GM12878 (cell line): Measurements from ENCODE around the gene PEX26. TPM values are rescaled to one million over a fixed set of nuclear protein-coding genes. Genes with fewer than 3 reads are reported as not detected.

ENCODE experiments used
- CBFB ChIP-seq: IDR thresholded peaks from 2 replicates; pipeline ENCODE4 v1.6.1; 2016; ENCODE audit warnings: antibody characterized with exemption, low read depth
- CEBPZ ChIP-seq: fragments of 150-350 bp; IDR thresholded peaks from 2 replicates; pipeline ENCODE4 v1.6.1; 2016; ENCODE audit warnings: low read depth, low read length
- CHD2 ChIP-seq: IDR thresholded peaks from 2 replicates; pipeline ENCODE4 v1.6.1; 2011; ENCODE audit warnings: low read depth, low read length, improper control_type of control experiment, borderline replicate concordance
- CREB1 ChIP-seq: IDR thresholded peaks from 2 replicates; pipeline ENCODE4 v1.6.1; 2012; ENCODE audit warnings: low read depth, mild to moderate bottlenecking, inconsistent platforms
- CUX1 ChIP-seq: IDR thresholded peaks from 2 replicates; pipeline ENCODE4 v1.6.1; 2012; ENCODE audit warnings: improper control_type of control experiment, low read depth, low read length; ENCODE audit not compliant: insufficient replicate concordance
- MYB ChIP-seq: fragments of 150-350 bp; IDR thresholded peaks from 2 replicates; pipeline ENCODE4 v1.6.1; 2014; ENCODE audit warnings: mild to moderate bottlenecking, low read depth, low read length, borderline replicate concordance
- MYC ChIP-seq: IDR thresholded peaks from 2 replicates; pipeline ENCODE4 v1.6.1; 2011; ENCODE audit warnings: mild to moderate bottlenecking, low read length, moderate library complexity, inconsistent platforms; ENCODE audit not compliant: insufficient read depth, insufficient replicate concordance, insufficient read length, severe bottlenecking
- PAX8 ChIP-seq: fragments of 450-650 bp; IDR thresholded peaks from 2 replicates; pipeline ENCODE4 v1.6.1; 2017; ENCODE audit warnings: mild to moderate bottlenecking, moderate library complexity
- RAD21 ChIP-seq: IDR thresholded peaks from 2 replicates; pipeline ENCODE4 v1.6.1; 2011; ENCODE audit warnings: mild to moderate bottlenecking, low read depth, low read length, moderate library complexity; ENCODE audit not compliant: insufficient read depth
- SP1 ChIP-seq: IDR thresholded peaks from one replicate; pipeline ENCODE4 v1.6.1; 2011; ENCODE audit warnings: low read depth, low read length
- TBL1XR1 ChIP-seq: IDR thresholded peaks from 2 replicates; pipeline ENCODE4 v1.6.1; 2012; ENCODE audit warnings: low read depth, low read length, improper control_type of control experiment
- TCF12 ChIP-seq: IDR thresholded peaks from 2 replicates; pipeline ENCODE4 v1.6.1; 2011; ENCODE audit warnings: low read depth, mild to moderate bottlenecking, low read length
- ZBTB33 ChIP-seq: fragments of 450-650 bp; IDR thresholded peaks from 2 replicates; pipeline ENCODE4 v1.6.1; 2017; ENCODE audit warnings: mild to moderate bottlenecking
- ZZZ3 ChIP-seq: IDR thresholded peaks from 2 replicates; pipeline ENCODE4 v1.6.1; 2011; ENCODE audit warnings: low read depth; ENCODE audit not compliant: control insufficient read depth, insufficient read length
- polyA plus RNA-seq, 11 experiments: library from polyadenylated mRNA; depleted of rRNA in 4 of 11; unstranded in 6 of 11; stranded (reverse) in 5 of 11; fragments of >200 nt; fragmentation: Nextera tagmentation in 4 of 11; fragmentation: Illumina TruSeq in 1 of 11; extraction: Ambion mirVana in 4 of 11; extraction: Trizol in 1 of 11; gene quantifications; 1 replicate in 1 of 11; 2 replicates in 10 of 11; pipeline versions ENCODE4 v1.2.1 to v1.2.3, GENCODE V29; 2011 to 2016; ENCODE audit warnings: inconsistent platforms in 2 of 11, missing spikeins in 2 of 11, low read depth in 1 of 11
- total RNA-seq, 4 experiments: library from RNA; depleted of rRNA in 3 of 4; stranded (reverse); fragments of >200 nt in 3 of 4; fragmentation: Illumina TruSeq in 1 of 4; extraction: Trizol in 1 of 4; gene quantifications; 2 replicates each; pipeline versions ENCODE4 v1.2.1 to v1.2.3, GENCODE V29; 2013 to 2021

Gene PEX26
- total and polyA plus RNA-seq, 10 of the 15 experiments (the other 5 are each of a cell fraction or from before 2014, with no cell fraction given): 0.79 to 50.8 (median 22.4) TPM

DNA sequence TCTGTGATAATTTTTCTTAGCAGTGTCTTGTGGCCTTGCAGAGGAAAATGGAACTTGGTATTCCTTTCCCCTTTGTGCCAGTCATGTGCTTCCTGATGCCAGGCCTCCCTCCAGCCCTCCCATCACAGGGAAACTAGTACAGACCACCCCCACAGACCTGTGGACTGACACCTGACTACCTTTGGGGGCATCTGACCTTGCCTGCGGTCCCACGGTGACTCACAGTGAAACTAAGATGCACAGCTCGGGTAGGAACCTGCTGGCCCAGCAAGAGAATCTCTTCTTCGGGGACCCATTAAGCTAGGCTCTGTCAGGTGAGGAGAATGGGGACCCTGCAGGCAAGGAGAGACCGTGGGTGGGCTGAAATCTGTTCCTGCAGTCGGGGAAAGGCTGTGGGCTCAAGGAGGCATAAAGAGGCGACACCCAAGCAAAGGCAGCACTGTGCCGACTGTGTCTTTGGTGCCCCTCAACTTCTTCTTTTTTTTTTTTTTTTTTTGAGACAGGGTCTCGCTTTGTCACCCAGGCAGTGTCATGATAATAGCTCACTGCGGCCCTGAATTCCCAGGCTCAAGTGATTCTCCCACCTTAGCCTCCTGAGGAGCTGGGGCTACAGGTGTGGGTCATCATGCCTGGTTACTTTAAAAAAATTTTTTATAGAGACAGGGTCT lies 20.8 kb upstream of the PEX26 start (continued):
- TF ChIP-seq CUX1 (no peak), ZBTB33 (no peak), MYC (no peak), TBL1XR1 (no peak), CREB1 (0 out of 2 replicates have a peak, but pooled peaks have one; percentile 6), CBFB (peak; percentile 72; the same call in 1 of the 2 replicates), TCF12 (peak; percentile 76), CHD2 (peak; percentile 57; the same call in 1 of the 2 replicates), ZZZ3 (no peak), RAD21 (0 out of 2 replicates have a peak, but pooled peaks have one; percentile 2), PAX8 (no peak), MYB (no peak), CEBPZ (no peak), SP1 (no peak)
